Breast epithelium (tissue), 4 donors: ENCODE data around the gene FOXC2. TPM values are rescaled to one million over a fixed set of nuclear protein-coding genes. Genes with fewer than 3 reads are reported as not detected.

Source experiments
- DNase-seq, 2 donors: peaks; one replicate each; pipeline ENCODE4 v3.0.0-alpha.2; 2019; ENCODE audit warnings: low spot score in 2 of 2
- H3K27ac ChIP-seq, 2 donors: fragments of 200-600 bp; sonication (generic) in 1 of 2; one replicate each; pipeline ENCODE4 v1.5.1; 2016 to 2019; ENCODE audit warnings: mild to moderate bottlenecking in 1 of 2
- H3K27me3 ChIP-seq, 2 donors: fragments of 200-600 bp; sonication (generic) in 1 of 2; one replicate each; pipeline versions ENCODE4 v1.5.1 to v1.6.0; 2017 to 2019; ENCODE audit warnings: control low read depth in 1 of 2, mild to moderate bottlenecking in 1 of 2
- H3K36me3 ChIP-seq: fragments of 200-600 bp; one replicate; pipeline ENCODE4 v1.5.1; 2019
- H3K4me1 ChIP-seq, 2 donors: fragments of 200-600 bp; sonication (generic); one replicate each; pipeline ENCODE4 v1.5.1; 2016 to 2019; ENCODE audit warnings: control low read depth in 1 of 2
- H3K4me3 ChIP-seq, 3 donors: fragments of 200-600 bp; sonication (generic); 1 replicate in 2 of 3; 2 replicates in 1 of 3; pipeline ENCODE4 v1.5.1; 2016 to 2019; ENCODE audit warnings: mild to moderate bottlenecking in 3 of 3, moderate library complexity in 2 of 3
- H3K9me3 ChIP-seq, 2 donors: fragments of 200-600 bp; sonication (generic) in 1 of 2; one replicate each; pipeline ENCODE4 v1.5.1; 2016 to 2019; ENCODE audit warnings: control low read depth in 1 of 2
- CTCF ChIP-seq, 3 donors: fragments of 450-650 bp; IDR thresholded peaks; one replicate each; pipeline ENCODE4 v1.5.1; 2016 to 2017; ENCODE audit warnings: antibody characterized with exemption in 3 of 3, mild to moderate bottlenecking in 3 of 3, moderate library complexity in 3 of 3
- POLR2A ChIP-seq: fragments of 450-650 bp; IDR thresholded peaks from one replicate; pipeline ENCODE4 v1.6.1; 2016; ENCODE audit warnings: antibody characterized with exemption, mild to moderate bottlenecking, moderate library complexity
- POLR2AphosphoS5 ChIP-seq, 3 donors: sonication (generic); formaldehyde crosslinking; IDR thresholded peaks; one replicate each; pipeline ENCODE4 v1.6.1; 2017; ENCODE audit warnings: antibody characterized with exemption in 3 of 3
- intact Hi-C: fragments of 100-400 bp; cut with DNase I; formaldehyde crosslinking; loops from one replicate; pipeline ENCODE4 v1.15.1; 2023; ENCODE audit warnings: low total_unique reads
- total RNA-seq, 3 donors: library from RNA; depleted of rRNA; stranded (reverse); fragments of >200 nt; gene quantifications; one replicate each; pipeline ENCODE4 v1.1.0, GENCODE V29; 2016

The FOXC2 gene
- total RNA-seq, 3 donors from 2014 or later, result 0.15 to 0.98 (median 0.32) TPM

GRCh38 chr16:86540894-86541293 is 25.7 kb upstream of the FOXC2 start:
- intact Hi-C loops, result no loop called here
- no peaks in the 10 kb centered on the region for H3K4me1 ChIP-seq
- no peak overlapping the region for H3K27ac ChIP-seq
- no peaks in the 10 kb centered on the region for H3K9me3 ChIP-seq
- H3K27me3 ChIP-seq, result no peaks in the 10 kb centered on the region
- DNase-seq, result no peak
- TF ChIP-seq POLR2A (no peak), CTCF (IDR thresholded peaks at IDR 0.05) (no peak), POLR2AphosphoS5 (IDR thresholded peaks at IDR 0.05) (no peak)
- H3K36me3 ChIP-seq, result peaks cover 4% of the 10 kb centered on the region
- no peak overlapping the region for H3K4me3 ChIP-seq

- peaks cover 4% of the 10 kb centered on the region for H3K36me3 ChIP-seq
- no peak for DNase-seq
- H3K4me3 ChIP-seq, result no peak overlapping the region
- no peaks in the 10 kb centered on the region for H3K9me3 ChIP-seq
- H3K4me1 ChIP-seq, result no peaks in the 10 kb centered on the region
- H3K27ac ChIP-seq, result no peak overlapping the region
- H3K27me3 ChIP-seq, result no peaks in the 10 kb centered on the region
- intact Hi-C loops, result no loop called here
- TF ChIP-seq POLR2AphosphoS5 (IDR thresholded peaks at IDR 0.05) (no peak), CTCF (IDR thresholded peaks at IDR 0.05) (no peak), POLR2A (no peak)
These were observed 25.1 kb upstream of the FOXC2 start for GRCh38 chr16:86541560-86541959.

DNA sequence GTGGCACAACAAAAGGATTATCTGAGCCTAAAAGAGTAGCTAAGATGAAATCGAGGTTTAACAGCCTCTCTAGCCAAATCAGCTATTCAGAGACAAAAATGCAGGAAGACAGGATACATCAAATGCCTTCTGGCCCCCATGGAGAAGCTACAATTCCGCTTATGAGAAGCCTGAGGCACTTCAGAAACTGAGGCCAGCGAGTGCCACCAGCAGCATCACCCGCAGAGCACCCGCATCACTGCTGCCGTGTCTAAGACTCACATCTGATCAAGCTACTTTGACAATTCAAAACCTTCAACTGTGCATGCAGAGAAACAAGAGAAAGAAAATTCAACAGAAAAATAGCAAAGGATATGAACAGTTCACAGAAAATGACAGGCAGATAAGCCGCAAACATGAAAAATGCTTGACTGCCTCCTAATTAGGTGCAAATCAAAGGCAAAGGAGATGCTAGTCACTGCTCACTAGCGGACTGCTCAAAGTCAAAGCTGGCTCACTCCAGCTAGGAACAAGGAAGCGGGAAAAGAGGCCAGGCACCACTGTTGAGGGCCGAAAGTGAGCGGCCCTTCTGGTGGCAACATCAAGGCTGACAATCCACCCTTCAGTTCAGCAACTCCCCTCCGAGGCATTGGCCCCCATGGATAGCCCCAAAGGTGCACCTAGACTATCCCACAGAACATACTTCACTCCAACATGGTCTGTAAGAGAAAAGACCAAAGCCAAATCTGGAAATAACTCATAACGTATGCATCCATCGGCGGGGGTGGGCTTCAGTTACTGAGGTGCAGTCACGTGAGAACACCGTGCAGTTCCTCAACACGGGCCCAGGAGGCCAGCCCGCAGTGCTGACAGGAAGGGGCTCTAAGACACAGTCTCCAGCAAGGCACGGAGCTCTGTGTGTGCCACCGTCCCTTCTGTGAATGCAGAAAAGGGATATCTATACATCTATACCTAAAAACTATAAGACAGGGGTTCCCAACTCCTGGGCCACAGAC is 23.6 kb upstream of the FOXC2 start:
- H3K27ac ChIP-seq, result no peak overlapping the region
- intact Hi-C loops, result no loop called here
- no peaks in the 10 kb centered on the region for H3K27me3 ChIP-seq
- no peak for TF ChIP-seq CTCF (IDR thresholded peaks at IDR 0.05)
- no peak for TF ChIP-seq POLR2AphosphoS5 (IDR thresholded peaks at IDR 0.05)
- TF ChIP-seq POLR2A, result no peak
- no peaks in the 10 kb centered on the region for H3K9me3 ChIP-seq
- no peaks in the 10 kb centered on the region for H3K4me1 ChIP-seq
- DNase-seq, result no peak
- H3K36me3 ChIP-seq, result peaks cover 4% of the 10 kb centered on the region
- H3K4me3 ChIP-seq, result no peak overlapping the region

DNA sequence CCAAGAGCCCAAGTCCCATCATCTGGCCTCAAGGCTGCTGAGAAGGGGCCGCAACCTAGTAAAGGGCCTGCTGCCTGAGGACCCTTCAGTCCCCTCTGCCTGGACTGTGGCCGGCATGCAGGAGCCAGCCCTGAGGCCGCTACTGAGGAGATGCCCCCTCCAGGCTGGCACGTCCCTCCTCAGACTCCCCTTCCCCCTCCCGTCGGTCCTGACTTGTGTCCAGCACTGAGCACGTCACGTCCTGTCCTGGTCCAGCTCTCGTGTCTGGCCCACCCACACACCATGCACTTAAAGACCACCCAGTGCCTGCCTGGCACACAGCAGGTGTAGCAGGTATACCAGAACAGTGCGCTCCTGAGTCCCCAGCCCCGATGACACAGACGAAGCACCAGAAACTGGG is 21.1 kb upstream of the FOXC2 start:
- Histone ChIP-seq H3K9me3 (no peaks in the 10 kb centered on the region), H3K4me3 (no peak overlapping the region), H3K36me3 (no peaks in the 10 kb centered on the region), H3K27me3 (no peaks in the 10 kb centered on the region), H3K4me1 (no peaks in the 10 kb centered on the region), H3K27ac (peak overlapping the region; percentile 52 to 67)
- TF ChIP-seq CTCF (IDR thresholded peaks at IDR 0.05), result no peak
- no peak for TF ChIP-seq POLR2A
- intact Hi-C loops, result no loop called here
- DNase-seq, result no peak

DNA sequence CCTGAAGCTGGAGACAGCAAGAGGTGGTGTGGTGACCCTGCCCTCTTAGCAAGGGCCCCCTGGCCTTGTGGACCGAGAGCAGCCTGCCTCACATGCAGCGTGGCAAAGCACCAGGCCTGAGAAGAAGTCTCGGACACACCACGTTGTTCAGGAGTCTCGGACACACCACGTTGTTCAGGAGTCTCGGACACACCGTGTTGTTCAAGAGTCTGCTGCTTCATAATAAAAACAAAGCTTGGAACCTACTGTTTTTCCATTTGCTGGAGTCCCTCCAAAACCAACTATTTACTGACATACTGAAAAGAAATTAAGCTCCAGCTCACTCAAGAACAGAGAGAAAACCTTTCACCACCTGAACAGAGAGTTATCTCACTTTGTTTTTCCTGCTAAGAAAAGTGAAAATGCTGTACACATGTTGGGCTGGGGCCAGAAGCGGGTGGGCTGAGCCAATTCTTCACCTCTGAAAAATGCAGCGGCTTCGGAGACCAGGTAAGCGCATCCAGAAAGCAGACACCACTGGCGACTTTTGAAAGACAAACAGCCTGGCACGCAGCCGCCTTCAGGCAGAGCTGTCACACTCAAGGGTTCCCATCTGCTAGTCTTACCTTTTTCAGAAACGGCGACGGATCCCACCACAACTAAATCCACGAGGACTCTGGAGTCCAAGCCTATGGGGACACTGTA is 20.5 kb upstream of the FOXC2 start:
- no peak for DNase-seq
- Histone ChIP-seq H3K4me3 (peak overlapping the region in 1 of 3 donors; percentile 36), H3K9me3 (no peaks in the 10 kb centered on the region), H3K27me3 (no peaks in the 10 kb centered on the region), H3K4me1 (no peaks in the 10 kb centered on the region), H3K36me3 (no peaks in the 10 kb centered on the region), H3K27ac (peak overlapping the region; percentile 52 to 67)
- intact Hi-C loops, result no loop called here
- TF ChIP-seq POLR2A, result no peak
- TF ChIP-seq CTCF (IDR thresholded peaks at IDR 0.05), result no peak
- TF ChIP-seq POLR2AphosphoS5 (IDR thresholded peaks at IDR 0.05), result no peak
